IMR-90 (cell line): ENCODE results near the gene B3GLCT. TPM values are rescaled to one million over a fixed set of nuclear protein-coding genes. Genes with fewer than 3 reads are reported as not detected.

Experiments used
- ATAC-seq: fragments of 200-7000 bp; cut with Tn5 transposase; 2 replicates; pipeline ENCODE4 v1.9.1; 2020; ENCODE audit warnings: low read depth, mild to moderate bottlenecking, moderate library complexity
- BruUV-seq: library from RNA; stranded (reverse); fragments of 400-500 nt; replicated peaks from 2 replicates; lab custom pipeline; 2021; lab: Mats Ljungman, UMichigan
- CTCF ChIA-PET: fragments of 300-600 bp; formaldehyde crosslinking; extraction: SDS; loops from one replicate; lab custom pipeline; 2021; ENCODE audit warnings: antibody characterized with exemption; lab: Yijun Ruan, JAX
- POLR2A ChIA-PET: fragments of 300-600 bp; sonication (Branson Sonifier 250); formaldehyde crosslinking; loops from one replicate; lab custom pipeline; 2022; ENCODE audit warnings: antibody characterized with exemption; ENCODE audit not compliant: unreplicated experiment; lab: Charles Lee
- DNase-seq: peaks from one replicate; pipeline ENCODE4 v3.0.0; 2013
- H2AFZ ChIP-seq: replicated peaks from 2 replicates; pipeline ENCODE3; 2013; ENCODE audit warnings: low read length, mild to moderate bottlenecking; ENCODE audit not compliant: poor library complexity
- H2AK5ac ChIP-seq: 2 replicates; pipeline ENCODE4 v1.6.1; 2013; ENCODE audit warnings: low read depth, low read length, inconsistent platforms
- H2AK9ac ChIP-seq: replicated peaks from 2 replicates; pipeline ENCODE3; 2013; ENCODE audit warnings: mild to moderate bottlenecking, low read depth, low read length, moderate library complexity; ENCODE audit not compliant: poor library complexity
- H2BK120ac ChIP-seq: 2 replicates; pipeline ENCODE4 v1.6.1; 2013; ENCODE audit warnings: low read depth, low read length, inconsistent platforms
- H2BK15ac ChIP-seq: 3 replicates; pipeline ENCODE4 v1.6.1; 2013; ENCODE audit warnings: low read depth, low read length, inconsistent platforms
- H2BK20ac ChIP-seq: 2 replicates; pipeline ENCODE4 v1.6.1; 2013; ENCODE audit warnings: low read depth, mild to moderate bottlenecking, inconsistent platforms, low read length, moderate library complexity
- H2BK5ac ChIP-seq: 2 replicates; pipeline ENCODE4 v1.6.1; 2013; ENCODE audit warnings: mild to moderate bottlenecking, low read depth, low read length, inconsistent platforms; ENCODE audit not compliant: poor library complexity, severe bottlenecking
- H3K14ac ChIP-seq: replicated peaks from 2 replicates; pipeline ENCODE4 v1.6.1; 2013; ENCODE audit warnings: low read depth, low read length, inconsistent platforms
- H3K18ac ChIP-seq: 2 replicates; pipeline ENCODE4 v1.6.1; 2013; ENCODE audit warnings: low read depth, low read length, control low read depth
- H3K23ac ChIP-seq: 2 replicates; pipeline ENCODE4 v1.6.1; 2013; ENCODE audit warnings: low read depth, low read length, inconsistent platforms
- H3K27ac ChIP-seq: 2 replicates; pipeline ENCODE4 v1.5.1; 2013; ENCODE audit warnings: mild to moderate bottlenecking, control low read depth, low read length; ENCODE audit not compliant: insufficient read depth
- H3K27me3 ChIP-seq: 2 replicates; pipeline ENCODE4 v1.6.1; 2013; ENCODE audit warnings: low read length; ENCODE audit not compliant: control insufficient read depth, insufficient read depth
- H3K36me3 ChIP-seq: 2 replicates; pipeline ENCODE4 v1.6.1; 2013; ENCODE audit warnings: low read length, mixed read lengths; ENCODE audit not compliant: control insufficient read depth, insufficient read depth
- H3K4ac ChIP-seq: 2 replicates; pipeline ENCODE4 v1.6.1; 2013; ENCODE audit warnings: low read depth, low read length, inconsistent platforms
- H3K4me1 ChIP-seq: 2 replicates; pipeline ENCODE4 v1.6.1; 2013; ENCODE audit warnings: low read length, mixed read lengths; ENCODE audit not compliant: control insufficient read depth, insufficient read depth
- H3K4me2 ChIP-seq: 2 replicates; pipeline ENCODE4 v1.6.1; 2013; ENCODE audit warnings: low read depth, mild to moderate bottlenecking, control low read depth, low read length, moderate library complexity
- H3K4me3 ChIP-seq: 2 replicates; pipeline ENCODE4 v1.5.1; 2013; ENCODE audit warnings: low read depth, mild to moderate bottlenecking, control low read depth, low read length, moderate library complexity; ENCODE audit not compliant: insufficient read depth
- H3K56ac ChIP-seq: 2 replicates; pipeline ENCODE4 v1.6.1; 2013; ENCODE audit warnings: low read length, inconsistent platforms; ENCODE audit not compliant: insufficient read depth; ENCODE audit errors: extremely low read depth
- H3K79me1 ChIP-seq, 2 experiments: 2 replicates each; pipeline ENCODE4 v1.6.1; 2013; ENCODE audit warnings: low read length in 2 of 2, inconsistent platforms in 1 of 2, low read depth in 1 of 2
- H3K9ac ChIP-seq: 2 replicates; pipeline ENCODE4 v1.6.1; 2013; ENCODE audit warnings: low read depth, low read length, control low read depth
- H3K9me1 ChIP-seq: 2 replicates; pipeline ENCODE4 v1.6.1; 2013; ENCODE audit warnings: low read length, inconsistent platforms; ENCODE audit not compliant: insufficient read depth
- H3K9me3 ChIP-seq: 2 replicates; pipeline ENCODE4 v1.6.1; 2013; ENCODE audit warnings: low read length; ENCODE audit not compliant: control insufficient read depth, insufficient read depth
- H4K20me1 ChIP-seq: 2 replicates; pipeline ENCODE4 v1.6.1; 2013; ENCODE audit warnings: low read length, inconsistent platforms; ENCODE audit not compliant: insufficient read depth
- H4K5ac ChIP-seq: 2 replicates; pipeline ENCODE4 v1.6.1; 2013; ENCODE audit warnings: mild to moderate bottlenecking, low read depth, low read length, control low read depth
- H4K8ac ChIP-seq, 2 experiments: 2 replicates each; pipeline ENCODE4 v1.6.1; 2013; ENCODE audit warnings: low read depth in 2 of 2, low read length in 2 of 2, control low read depth in 1 of 2, inconsistent platforms in 1 of 2
- H4K91ac ChIP-seq: 2 replicates; pipeline ENCODE4 v1.6.1; 2013; ENCODE audit warnings: low read depth, low read length, inconsistent platforms; ENCODE audit not compliant: insufficient read depth
- FOS ChIP-seq: fragments of 150-350 bp; IDR thresholded peaks from 2 replicates; pipeline ENCODE4 v1.6.1; 2016; ENCODE audit warnings: low read depth, low read length
- WGBS, 2 experiments: methylation state at CpG; one replicate each; pipeline versions ENCODE4 v1.1.5 to v1.1.7; 2013; ENCODE audit warnings: missing lambda C conversion rate in 2 of 2; ENCODE audit not compliant: insufficient read length in 1 of 2; ENCODE audit errors: extremely low coverage in 2 of 2; 5-methylcytosine and 5-hydroxymethylcytosine counted together
- dilution Hi-C: fragments of 300-500 bp; cut with HindIII; formaldehyde crosslinking; loops from one replicate; pipeline ENCODE4 v1.14.3; 2018; ENCODE audit warnings: low sequenced_read_pairs; ENCODE audit not compliant: unreplicated experiment
- in situ Hi-C: fragments of 300-500 bp; cut with MboI; formaldehyde crosslinking; loops from 3 replicates; pipeline ENCODE4 v1.14.3; 2019; ENCODE audit warnings: low sequenced_read_pairs, inconsistent platforms, mixed read lengths
- intact Hi-C: fragments of 100-400 bp; cut with micrococcal nuclease; formaldehyde crosslinking; loops from 2 replicates; pipeline ENCODE4 v1.10.0; 2022
- polyA plus RNA-seq, 3 experiments: library from polyadenylated mRNA; depleted of rRNA; stranded (reverse); fragments of >200 nt; gene quantifications; 2 replicates each; pipeline ENCODE4 v1.2.3, GENCODE V29; 2012; ENCODE audit warnings: low replicate concordance in 1 of 3
- total RNA-seq: library from RNA; depleted of rRNA; stranded (reverse); fragments of >200 nt; gene quantifications from 2 replicates; pipeline ENCODE4 v1.2.3, GENCODE V29; 2012
- TF ChIP-seq, protein P1 (sequence below): conservative IDR thresholded peaks from 2 replicates; pipeline ENCODE4 v1.5.1; 2012; ENCODE audit warnings: mild to moderate bottlenecking, low read depth, low read length, improper control_type of control experiment

The B3GLCT gene
- total and polyA plus RNA-seq, 2 of the 4 experiments (the other 2 are of a cell fraction): 2.0 to 4.5 TPM

DNA sequence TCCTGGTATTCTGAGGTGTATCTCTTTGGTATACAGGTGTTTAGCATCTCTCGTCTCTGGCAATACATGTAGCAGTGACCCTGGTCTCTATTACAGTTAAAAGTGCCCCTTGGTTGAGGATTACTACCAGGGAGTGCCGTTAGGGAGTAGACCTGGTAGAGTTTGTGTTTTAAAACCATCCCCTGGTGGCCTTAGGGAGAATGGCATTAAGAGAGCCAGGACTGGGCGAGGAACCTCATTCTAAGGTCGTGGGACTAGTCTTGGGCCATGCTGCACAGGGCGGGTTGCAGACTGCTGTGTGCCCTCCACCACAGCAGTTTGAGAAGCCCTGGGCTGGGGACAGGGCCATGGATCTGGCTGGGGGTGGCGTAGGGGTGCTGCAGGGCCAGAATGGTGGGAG is 35.0 kb downstream of the B3GLCT start:
- POLR2A ChIA-PET: no interaction called here
- peak; percentile 49; the same call in 1 of the 2 replicates for ATAC-seq

More for the DNA sequence above, 35.0 kb downstream of the B3GLCT start:
- no peaks in the 10 kb centered on the region for H3K36me3 ChIP-seq
- H4K20me1 ChIP-seq: no peaks in the 10 kb centered on the region
- no peak overlapping the region for H3K9ac ChIP-seq
- H3K14ac ChIP-seq: no peak overlapping the region
- no peak for TF ChIP-seq FOS
- TF ChIP-seq, protein P1, sequence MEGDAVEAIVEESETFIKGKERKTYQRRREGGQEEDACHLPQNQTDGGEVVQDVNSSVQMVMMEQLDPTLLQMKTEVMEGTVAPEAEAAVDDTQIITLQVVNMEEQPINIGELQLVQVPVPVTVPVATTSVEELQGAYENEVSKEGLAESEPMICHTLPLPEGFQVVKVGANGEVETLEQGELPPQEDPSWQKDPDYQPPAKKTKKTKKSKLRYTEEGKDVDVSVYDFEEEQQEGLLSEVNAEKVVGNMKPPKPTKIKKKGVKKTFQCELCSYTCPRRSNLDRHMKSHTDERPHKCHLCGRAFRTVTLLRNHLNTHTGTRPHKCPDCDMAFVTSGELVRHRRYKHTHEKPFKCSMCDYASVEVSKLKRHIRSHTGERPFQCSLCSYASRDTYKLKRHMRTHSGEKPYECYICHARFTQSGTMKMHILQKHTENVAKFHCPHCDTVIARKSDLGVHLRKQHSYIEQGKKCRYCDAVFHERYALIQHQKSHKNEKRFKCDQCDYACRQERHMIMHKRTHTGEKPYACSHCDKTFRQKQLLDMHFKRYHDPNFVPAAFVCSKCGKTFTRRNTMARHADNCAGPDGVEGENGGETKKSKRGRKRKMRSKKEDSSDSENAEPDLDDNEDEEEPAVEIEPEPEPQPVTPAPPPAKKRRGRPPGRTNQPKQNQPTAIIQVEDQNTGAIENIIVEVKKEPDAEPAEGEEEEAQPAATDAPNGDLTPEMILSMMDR: peak; percentile 29; the same call in 1 of the 2 replicates
- H3K56ac ChIP-seq: no peak overlapping the region
- H2BK15ac ChIP-seq: no peak overlapping the region
- CTCF ChIA-PET: interaction anchor here (0.7 to 2.8 kb wide), 3 partner anchors 20 to 190 kb away, joined by 5 to 19 read pairs (median 10); no protein-coding TSS in a partner anchor
- no TSS peak for BruUV-seq
- no peak overlapping the region for H3K27ac ChIP-seq
- no peaks in the 10 kb centered on the region for H3K9me3 ChIP-seq
- no peaks in the 10 kb centered on the region for H3K9me1 ChIP-seq
- in situ Hi-C loops (loop anchor here (5.0 to 25.0 kb wide), 2 partner anchors 188 to 503 kb away; partner anchors contain the start of gene RXFP2), dilution Hi-C loops (no loop called here), intact Hi-C loops (no loop called here)
- H2AK5ac ChIP-seq: no peak overlapping the region
- H3K4me1 ChIP-seq: no peaks in the 10 kb centered on the region
- no peaks in the 10 kb centered on the region for H3K27me3 ChIP-seq
- no peak overlapping the region for H2BK5ac ChIP-seq
- 87% methylated on average over 3 of the region's 6 CpGs; no CpG with 5 or more reads in 1 of the 2 experiments for WGBS, 2 experiments
- no peaks in the 10 kb centered on the region for H3K79me1 ChIP-seq
- no peak overlapping the region for H3K4ac ChIP-seq
- no peak overlapping the region for H4K91ac ChIP-seq
- no peak overlapping the region for H3K4me2 ChIP-seq
- H2AK9ac ChIP-seq: peak overlapping the region; percentile 25
- H3K23ac ChIP-seq: no peak overlapping the region
- H2BK120ac ChIP-seq: no peak overlapping the region
- no peak overlapping the region for H2BK20ac ChIP-seq
- DNase-seq: no peak
- H4K5ac ChIP-seq: no peak overlapping the region
- H4K8ac ChIP-seq: no peak overlapping the region
- H2AFZ ChIP-seq: no peak overlapping the region
- H3K4me3 ChIP-seq: no peak overlapping the region
- H3K18ac ChIP-seq: no peak overlapping the region
